ENCODE measurements around the gene PARVA.
A peak's percentile ranks its signal among the peaks of the same experiment; 100 is the strongest.

The PARVA gene

DNA sequence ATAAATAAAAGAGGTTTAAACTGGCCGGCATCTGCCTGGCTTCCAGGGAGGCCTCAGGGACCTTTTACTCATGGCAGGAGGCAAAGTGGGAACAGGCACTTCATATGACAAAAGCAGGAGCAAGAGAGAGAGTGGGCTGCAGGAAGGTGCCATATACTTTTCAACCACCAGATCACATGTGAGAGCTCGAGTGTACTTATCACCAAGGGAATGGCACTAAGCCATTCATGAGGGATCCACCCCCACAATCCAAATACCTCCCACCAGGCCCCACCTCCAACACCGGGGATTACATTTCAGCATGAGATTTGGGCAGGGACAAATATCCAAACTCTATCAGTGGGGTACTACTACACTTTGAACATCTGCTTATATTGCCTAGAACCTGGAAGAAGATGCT, 126.5 kb downstream of the PARVA start:
- no peak for DNase-seq
- no peak overlapping the region for H3K27ac ChIP-seq
- no peaks in the 10 kb centered on the region for H3K27me3 ChIP-seq (replicated peaks)
- no peak overlapping the region for H3K4me3 ChIP-seq (ENCODE audit: low read depth, low read length)
- in situ Hi-C loops (cut with HindIII; ENCODE audit: low pct_ligation_motif_present, low sequenced_read_pairs): no loop called here
- no peak for TF ChIP-seq CTCF (IDR thresholded peaks at IDR 0.05; ENCODE audit: low read depth, low read length, missing control alignments)
- peaks cover 23% of the 10 kb centered on the region for H3K36me3 ChIP-seq (replicated peaks)

DNA sequence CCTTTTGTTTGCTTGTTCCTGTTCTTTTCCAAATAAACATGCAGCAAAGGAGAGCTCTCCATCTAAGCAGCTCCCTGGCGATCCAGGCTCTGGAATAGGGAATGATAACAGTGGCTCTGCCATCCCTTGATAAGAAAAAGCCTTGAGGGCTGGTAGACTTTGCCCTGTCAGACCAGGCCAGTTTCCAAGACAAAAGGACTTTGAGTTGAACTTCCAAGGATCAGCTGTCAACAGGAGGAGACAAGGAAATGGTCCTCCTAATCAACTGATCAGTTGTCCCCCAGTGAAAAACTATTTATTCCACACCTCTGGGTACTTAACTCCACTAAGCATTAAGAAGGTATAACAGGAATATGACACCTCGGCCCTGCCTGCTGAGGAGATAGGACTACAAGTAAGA, 127.8 kb downstream of the PARVA start:
- TF ChIP-seq CTCF (IDR thresholded peaks at IDR 0.05; ENCODE audit: low read depth, low read length, missing control alignments): no peak
- peaks cover 31% of the 10 kb centered on the region for H3K36me3 ChIP-seq (replicated peaks)
- H3K4me3 ChIP-seq (ENCODE audit: low read depth, low read length): no peak overlapping the region
- H3K27me3 ChIP-seq (replicated peaks): no peaks in the 10 kb centered on the region
- in situ Hi-C loops (cut with HindIII; ENCODE audit: low pct_ligation_motif_present, low sequenced_read_pairs): no loop called here
- no peak for DNase-seq
- H3K27ac ChIP-seq: no peak overlapping the region

- Histone ChIP-seq H3K36me3 (replicated peaks) (peaks cover 25% of the 10 kb centered on the region), H3K27me3 (replicated peaks) (no peaks in the 10 kb centered on the region), H3K27ac (peak overlapping the region; percentile 35), H3K4me3 (ENCODE audit: low read depth, low read length) (no peak overlapping the region)
- in situ Hi-C loops (cut with HindIII; ENCODE audit: low pct_ligation_motif_present, low sequenced_read_pairs): no loop called here
- no peak for TF ChIP-seq CTCF (IDR thresholded peaks at IDR 0.05; ENCODE audit: low read depth, low read length, missing control alignments)
- peak; percentile 38 for DNase-seq
Observed at GRCh38 chr11:12506404-12506921, 129.1 kb downstream of the PARVA start.

GRCh38 chr11:12507391-12507790, 130.0 kb downstream of the PARVA start:
- TF ChIP-seq CTCF (IDR thresholded peaks at IDR 0.05; ENCODE audit: low read depth, low read length, missing control alignments): no peak
- no peak overlapping the region for H3K27ac ChIP-seq
- in situ Hi-C loops (cut with HindIII; ENCODE audit: low pct_ligation_motif_present, low sequenced_read_pairs): no loop called here
- DNase-seq: no peak
- peaks cover 27% of the 10 kb centered on the region for H3K36me3 ChIP-seq (replicated peaks)
- H3K27me3 ChIP-seq (replicated peaks): no peaks in the 10 kb centered on the region
- no peak overlapping the region for H3K4me3 ChIP-seq (ENCODE audit: low read depth, low read length)

DNA sequence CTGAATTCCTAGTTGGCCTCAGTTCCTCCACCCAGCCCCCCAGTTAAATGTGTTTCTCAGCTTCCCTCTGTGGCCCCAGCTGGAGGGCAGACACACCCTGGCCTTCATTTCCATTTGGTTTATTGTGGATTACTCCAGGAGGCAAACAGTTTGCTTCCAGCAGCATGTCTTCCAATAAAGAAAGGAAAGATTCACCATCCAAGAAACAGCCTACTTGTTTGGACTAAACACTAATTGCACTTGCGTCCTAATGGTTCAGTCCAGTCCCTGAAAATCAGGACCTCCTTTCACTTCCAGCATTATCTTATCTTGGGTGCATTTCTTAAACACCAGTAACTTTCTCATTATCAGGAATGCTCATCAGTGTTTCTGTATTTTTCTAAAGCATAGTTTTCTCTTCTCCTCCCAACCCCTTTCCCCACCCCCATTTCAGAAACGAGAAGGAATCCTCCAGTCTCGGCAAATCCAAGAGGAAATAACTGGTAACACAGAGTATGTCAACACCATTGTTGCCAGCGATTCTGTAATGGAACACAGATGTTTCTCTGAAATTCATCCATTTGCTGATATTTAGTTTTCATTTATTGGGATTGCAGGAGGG, 130.9 kb downstream of the PARVA start:
- no peak overlapping the region for H3K4me3 ChIP-seq (ENCODE audit: low read depth, low read length)
- in situ Hi-C loops (cut with HindIII; ENCODE audit: low pct_ligation_motif_present, low sequenced_read_pairs): no loop called here
- H3K27ac ChIP-seq: no peak overlapping the region
- H3K27me3 ChIP-seq (replicated peaks): no peaks in the 10 kb centered on the region
- H3K36me3 ChIP-seq (replicated peaks): peaks cover 27% of the 10 kb centered on the region
- TF ChIP-seq CTCF (IDR thresholded peaks at IDR 0.05; ENCODE audit: low read depth, low read length, missing control alignments): no peak
- DNase-seq: peak; percentile 35

- Histone ChIP-seq H3K4me3 (ENCODE audit: low read depth, low read length) (no peak overlapping the region), H3K36me3 (replicated peaks) (peaks cover 25% of the 10 kb centered on the region), H3K27ac (no peak overlapping the region), H3K27me3 (replicated peaks) (no peaks in the 10 kb centered on the region)
- in situ Hi-C loops (cut with HindIII; ENCODE audit: low pct_ligation_motif_present, low sequenced_read_pairs): no loop called here
- no peak for DNase-seq
- TF ChIP-seq CTCF (IDR thresholded peaks at IDR 0.05; ENCODE audit: low read depth, low read length, missing control alignments): no peak
Observed at GRCh38 chr11:12509371-12509770, 132.0 kb downstream of the PARVA start.

Data from brain microvascular endothelial cell (primary cell).